Endodermal cell (in vitro differentiated cells): ENCODE results near the gene AK4. TPM values are rescaled to one million over a fixed set of nuclear protein-coding genes. Genes with fewer than 3 reads are reported as not detected.

Source experiments
- DNase-seq: peaks from one replicate; pipeline ENCODE4 v3.0.0-alpha.2; 2017
- H3K27ac ChIP-seq: 2 replicates; pipeline ENCODE4 v1.5.1; 2013; ENCODE audit warnings: mild to moderate bottlenecking, low read depth, low read length, moderate library complexity
- H3K27me3 ChIP-seq: 2 replicates; pipeline ENCODE4 v1.6.1; 2013; ENCODE audit warnings: mild to moderate bottlenecking, low read length, moderate library complexity; ENCODE audit not compliant: insufficient read depth, control insufficient read depth, poor library complexity, severe bottlenecking
- H3K36me3 ChIP-seq: 2 replicates; pipeline ENCODE4 v1.7.0; 2013; ENCODE audit warnings: mild to moderate bottlenecking, low read length, moderate library complexity; ENCODE audit not compliant: control insufficient read depth, insufficient read depth
- H3K4me1 ChIP-seq: one replicate; pipeline ENCODE4 v1.7.0; 2013; ENCODE audit warnings: low read length; ENCODE audit not compliant: control insufficient read depth, insufficient read depth
- H3K4me3 ChIP-seq: 2 replicates; pipeline ENCODE4 v1.5.1; 2013; ENCODE audit warnings: mild to moderate bottlenecking, low read length, moderate library complexity
- H3K9ac ChIP-seq: 2 replicates; pipeline ENCODE4 v1.6.1; 2013; ENCODE audit warnings: mild to moderate bottlenecking, low read length, moderate library complexity; ENCODE audit not compliant: poor library complexity, severe bottlenecking; ENCODE audit errors: extremely low read depth
- H3K9me3 ChIP-seq: 2 replicates; pipeline ENCODE4 v1.6.1; 2013; ENCODE audit warnings: mild to moderate bottlenecking, low read length, moderate library complexity; ENCODE audit not compliant: control insufficient read depth
- H3K27ac Mint-ChIP-seq: 2 replicates; pipeline ENCODE4 v1.8.0; 2020; ENCODE audit warnings: mixed read lengths
- H3K27me3 Mint-ChIP-seq: 2 replicates; pipeline ENCODE4 v1.8.0; 2021; ENCODE audit warnings: mild to moderate bottlenecking, mixed read lengths; ENCODE audit not compliant: insufficient read depth
- H3K36me3 Mint-ChIP-seq: 2 replicates; pipeline ENCODE4 v1.8.0; 2020; ENCODE audit warnings: low read depth, mixed read lengths
- H3K4me1 Mint-ChIP-seq: 2 replicates; pipeline ENCODE4 v1.8.0; 2020; ENCODE audit warnings: mixed read lengths
- H3K4me3 Mint-ChIP-seq: 2 replicates; pipeline ENCODE4 v1.8.0; 2020; ENCODE audit warnings: mild to moderate bottlenecking, moderate library complexity, mixed read lengths
- H3K9me3 Mint-ChIP-seq: 2 replicates; pipeline ENCODE4 v1.8.0; 2020; ENCODE audit warnings: mild to moderate bottlenecking, mixed read lengths
- CTCF ChIP-seq: fragments of 200-600 bp; sonication (generic); conservative IDR thresholded peaks from 2 replicates; pipeline ENCODE4 v1.5.0; 2021; ENCODE audit warnings: antibody characterized with exemption, mild to moderate bottlenecking
- WGBS, 2 experiments: methylation state at CpG; one replicate each; pipeline versions ENCODE4 v1.1.5 to v1.1.7; 2013; ENCODE audit warnings: missing lambda C conversion rate in 2 of 2, mixed read lengths in 1 of 2; ENCODE audit not compliant: insufficient coverage in 1 of 2, insufficient read length in 1 of 2; 5-methylcytosine and 5-hydroxymethylcytosine counted together
- total RNA-seq, 2 donors: library from RNA; stranded (reverse); fragmentation: NEBNext Ultra II Directional in 1 of 2; extraction: Animal tissue kit (Norgen Biotek cat#: 25700) in 1 of 2; gene quantifications; 2 replicates in 1 of 2; 3 replicates in 1 of 2; pipeline ENCODE4 v1.2.1, GENCODE V29; 2021

AK4 gene
- total RNA-seq, 2 donors from 2014 or later = 118 to 139 TPM

- no peak for DNase-seq
- no peaks in the 10 kb centered on the region for H3K4me1 ChIP-seq
- H3K27me3 ChIP-seq = no peaks in the 10 kb centered on the region
- no peak overlapping the region for H3K27ac ChIP-seq
- Mint-ChIP-seq H3K36me3 (peaks cover 55% of the 10 kb centered on the region), H3K4me1 (peaks cover 2% of the 10 kb centered on the region), H3K9me3 (peaks cover 10% of the 10 kb centered on the region), H3K27ac (no peak overlapping the region), H3K4me3 (no peak overlapping the region), H3K27me3 (no peaks in the 10 kb centered on the region)
- no peak for TF ChIP-seq CTCF
- peak overlapping the region; percentile 13 for H3K4me3 ChIP-seq
- no peak overlapping the region for H3K9ac ChIP-seq
- peaks cover 72% of the 10 kb centered on the region for H3K36me3 ChIP-seq
- H3K9me3 ChIP-seq = peaks cover 32% of the 10 kb centered on the region
- WGBS, 2 experiments = 95 to 100% methylated on average over 3 to 5 of the region's 5 CpGs
Observed at GRCh38 chr1:65193129-65193695, 45.2 kb downstream of the AK4 start.

- Mint-ChIP-seq H3K4me3 (no peak overlapping the region), H3K9me3 (peaks cover 10% of the 10 kb centered on the region), H3K27ac (no peak overlapping the region), H3K36me3 (peaks cover 65% of the 10 kb centered on the region), H3K4me1 (peaks cover 2% of the 10 kb centered on the region), H3K27me3 (no peaks in the 10 kb centered on the region)
- Histone ChIP-seq H3K27ac (no peak overlapping the region), H3K9ac (no peak overlapping the region), H3K4me3 (no peak overlapping the region), H3K36me3 (peaks cover 74% of the 10 kb centered on the region), H3K4me1 (no peaks in the 10 kb centered on the region), H3K27me3 (no peaks in the 10 kb centered on the region), H3K9me3 (peaks cover 28% of the 10 kb centered on the region)
- TF ChIP-seq CTCF = no peak
- DNase-seq = no peak
- 96 to 98% methylated on average over 9 of the region's 9 CpGs for WGBS, 2 experiments
Observed at GRCh38 chr1:65195495-65196417, 47.8 kb downstream of the AK4 start.

DNA sequence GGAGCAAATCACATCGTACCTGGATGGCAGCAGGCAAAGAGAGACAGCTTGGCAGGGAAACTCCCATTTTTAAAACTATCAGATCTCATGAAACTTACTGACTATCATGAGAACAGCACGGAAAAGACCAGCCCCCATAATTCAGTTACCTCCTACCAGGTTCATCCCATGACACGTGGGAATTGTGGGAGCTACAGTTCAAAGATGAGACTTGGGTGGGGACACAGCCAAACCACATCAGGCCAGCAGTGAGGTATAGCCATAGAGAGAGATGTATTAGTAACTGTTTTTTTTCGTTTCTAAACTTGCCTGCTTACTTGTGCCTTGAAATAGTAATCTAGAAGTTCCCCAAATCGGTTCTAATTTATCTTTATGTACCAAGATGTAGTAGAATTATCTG, 48.9 kb downstream of the AK4 start:
- H3K36me3 ChIP-seq = peaks cover 70% of the 10 kb centered on the region
- TF ChIP-seq CTCF = no peak
- no peak overlapping the region for H3K27ac ChIP-seq
- Mint-ChIP-seq H3K27ac (peak overlapping the region; percentile 17), H3K36me3 (peaks cover 61% of the 10 kb centered on the region), H3K27me3 (no peaks in the 10 kb centered on the region), H3K4me3 (no peak overlapping the region), H3K9me3 (peaks cover 3% of the 10 kb centered on the region), H3K4me1 (peaks cover 2% of the 10 kb centered on the region)
- H3K4me3 ChIP-seq = no peak overlapping the region
- H3K27me3 ChIP-seq = no peaks in the 10 kb centered on the region
- 93% methylated on average over 3 to 5 of the region's 5 CpGs for WGBS, 2 experiments
- H3K9me3 ChIP-seq = peaks cover 17% of the 10 kb centered on the region
- H3K4me1 ChIP-seq = no peaks in the 10 kb centered on the region
- no peak overlapping the region for H3K9ac ChIP-seq
- DNase-seq = no peak
